ENCODE measurements around the gene LILRA1. TPM values are rescaled to one million over a fixed set of nuclear protein-coding genes. Genes with fewer than 3 reads are reported as not detected.
"Not testable (repeated sequence)": the region's sequence is repeated elsewhere in the genome, so short reads cannot be mapped to it uniquely, and the experiment has no call there.

The LILRA1 gene
- total RNA-seq, 1 donor from 2014 or later = 4.7 TPM

DNA sequence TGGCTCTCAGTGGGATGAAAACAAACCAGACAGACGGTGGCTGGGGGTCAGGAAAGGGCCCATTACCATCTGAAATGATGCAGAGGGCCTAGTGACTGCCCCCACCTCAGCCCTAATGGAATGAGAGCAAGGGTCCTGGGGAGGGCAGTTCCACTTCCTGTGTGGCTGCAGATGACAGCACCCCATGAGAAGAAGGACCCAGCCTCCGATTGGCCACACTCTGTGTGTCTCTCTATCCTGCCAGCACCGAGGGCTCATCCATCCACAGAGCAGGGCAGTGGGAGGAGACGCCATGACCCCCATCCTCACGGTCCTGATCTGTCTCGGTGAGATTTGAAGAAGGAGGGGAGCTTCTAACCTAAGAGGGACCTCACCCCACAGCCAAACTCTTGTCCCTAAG lies 37.4 kb downstream of the LILRA1 start:
- H3K27me3 ChIP-seq = peaks cover 8% of the 10 kb centered on the region
- DNase-seq = no peak
- intact Hi-C loops (cut with DNase I) = no loop called here
- peak overlapping the region; percentile 32 for H3K4me3 ChIP-seq
- no peaks in the 10 kb centered on the region for H3K36me3 ChIP-seq
- ATAC-seq = peak; percentile 55
- H3K4me1 ChIP-seq = no peaks in the 10 kb centered on the region
- no peak for TF ChIP-seq CTCF (IDR thresholded peaks at IDR 0.05)
- no peaks in the 10 kb centered on the region for H3K9me3 ChIP-seq
- no peak overlapping the region for H3K27ac ChIP-seq

GRCh38 chr19:54631489-54632337 lies 38.3 kb downstream of the LILRA1 start:
- intact Hi-C loops (cut with DNase I); DNase-seq; H3K36me3 ChIP-seq; H3K4me1 ChIP-seq; H3K27me3 ChIP-seq; H3K4me3 ChIP-seq; H3K27ac ChIP-seq; H3K9me3 ChIP-seq; ATAC-seq: not testable (repeated sequence)

- H3K27ac ChIP-seq; intact Hi-C loops (cut with DNase I); H3K4me3 ChIP-seq; H3K9me3 ChIP-seq; ATAC-seq; H3K36me3 ChIP-seq; H3K27me3 ChIP-seq; DNase-seq; H3K4me1 ChIP-seq: not testable (repeated sequence)
Measured at GRCh38 chr19:54632517-54632916, 39.1 kb downstream of the LILRA1 start.

DNA sequence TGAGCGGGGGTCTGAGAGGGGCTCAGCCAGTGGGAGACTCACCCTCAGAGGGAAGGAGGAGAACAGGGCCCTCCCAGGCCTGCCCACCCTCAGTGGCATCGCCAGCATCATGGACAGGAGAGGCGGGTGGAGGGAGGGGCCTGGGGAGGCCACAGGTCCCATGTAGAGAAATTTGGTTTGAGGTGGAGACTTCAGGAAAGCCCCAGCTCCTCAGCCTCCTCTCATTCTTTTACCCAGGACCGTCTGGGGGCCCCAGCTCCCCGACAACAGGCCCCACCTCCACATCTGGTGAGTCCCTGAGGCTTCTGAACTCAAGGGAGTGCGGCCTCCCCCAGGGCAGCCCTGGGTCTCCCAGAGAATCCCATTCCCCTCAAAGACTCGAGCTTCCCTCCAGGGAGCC lies 40.0 kb downstream of the LILRA1 start:
- H3K27ac ChIP-seq = no peak overlapping the region
- no peak for TF ChIP-seq CTCF (IDR thresholded peaks at IDR 0.05)
- intact Hi-C loops (cut with DNase I) = no loop called here
- peaks cover 8% of the 10 kb centered on the region for H3K27me3 ChIP-seq
- no peaks in the 10 kb centered on the region for H3K36me3 ChIP-seq
- H3K9me3 ChIP-seq = no peaks in the 10 kb centered on the region
- no peak overlapping the region for H3K4me3 ChIP-seq
- no peaks in the 10 kb centered on the region for H3K4me1 ChIP-seq
- ATAC-seq (no peak), DNase-seq (no peak)

DNA sequence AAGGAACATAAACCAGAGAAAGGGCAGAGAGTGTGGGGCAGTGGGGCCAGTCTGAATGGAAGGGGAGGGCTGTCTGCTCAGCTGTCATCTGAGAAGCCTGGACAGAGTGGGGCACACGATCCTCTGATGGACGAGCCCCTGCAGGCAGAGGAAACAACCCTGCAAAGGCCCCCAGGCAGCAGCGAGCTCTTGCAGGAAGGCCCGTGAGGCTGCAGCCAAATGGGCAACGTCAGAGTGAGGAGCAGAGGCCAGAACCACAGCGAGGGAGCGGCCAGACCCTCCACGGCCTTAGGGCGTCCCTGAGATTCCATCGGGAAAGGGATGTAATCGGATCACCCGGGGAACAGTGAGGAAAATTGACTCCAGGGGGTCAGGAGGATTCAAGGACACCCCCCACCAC lies 42.6 kb downstream of the LILRA1 start:
- H3K9me3 ChIP-seq; H3K27ac ChIP-seq; intact Hi-C loops (cut with DNase I); DNase-seq; H3K4me3 ChIP-seq; H3K4me1 ChIP-seq; H3K36me3 ChIP-seq; H3K27me3 ChIP-seq; ATAC-seq: not testable (repeated sequence)

DNA sequence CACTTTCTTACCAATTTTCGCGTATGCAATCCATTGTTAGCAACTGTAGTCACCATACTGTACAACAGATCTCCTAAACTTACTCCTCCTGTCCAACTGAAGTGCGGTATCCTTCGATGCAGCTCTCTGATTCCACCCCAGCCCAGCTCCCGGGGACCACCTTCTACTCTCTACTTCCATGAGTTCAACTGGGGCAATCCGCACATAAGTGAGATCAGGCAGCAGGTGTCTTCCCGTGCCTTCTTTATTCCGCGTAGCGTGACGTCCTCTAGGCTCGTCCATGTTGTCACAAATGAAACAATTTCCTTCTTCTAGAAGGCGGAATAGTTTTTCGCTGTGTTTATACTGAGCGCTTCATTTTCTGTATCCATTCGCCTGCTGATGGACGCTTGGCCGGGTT lies 45.3 kb downstream of the LILRA1 start:
- ATAC-seq (no peak), DNase-seq (no peak)
- Histone ChIP-seq H3K27ac (no peak overlapping the region), H3K4me1 (no peaks in the 10 kb centered on the region), H3K36me3 (no peaks in the 10 kb centered on the region), H3K9me3 (no peaks in the 10 kb centered on the region), H3K4me3 (no peak overlapping the region), H3K27me3 (no peaks in the 10 kb centered on the region)
- intact Hi-C loops (cut with DNase I) = no loop called here
- TF ChIP-seq CTCF (IDR thresholded peaks at IDR 0.05) = no peak

- H3K36me3 ChIP-seq; intact Hi-C loops (cut with DNase I); H3K9me3 ChIP-seq; H3K4me3 ChIP-seq; H3K4me1 ChIP-seq; H3K27ac ChIP-seq; H3K27me3 ChIP-seq: not testable (repeated sequence)
- DNase-seq = peak; percentile 61
- peak; percentile 59 for ATAC-seq
Measured at GRCh38 chr19:54642953-54643352, 49.5 kb downstream of the LILRA1 start.

DNA sequence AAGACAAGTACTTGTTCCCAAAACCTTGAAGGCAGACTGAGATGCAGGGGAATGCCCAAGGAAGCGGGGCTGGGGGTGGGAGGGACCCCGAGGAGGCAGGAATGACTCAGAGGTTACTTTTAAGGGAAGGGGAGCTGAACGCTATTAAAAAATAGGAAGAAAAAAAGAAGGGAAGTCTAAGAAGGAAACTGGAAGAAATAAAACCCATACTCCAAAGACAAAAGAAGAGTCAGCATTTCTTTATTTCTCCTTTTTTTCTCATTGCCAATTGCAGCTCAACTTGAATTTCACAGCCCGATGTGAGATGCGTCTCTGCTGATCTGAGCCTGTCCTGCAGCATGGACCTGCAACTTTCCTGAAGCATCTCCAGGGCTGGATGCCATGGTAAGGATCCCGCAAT lies 50.2 kb downstream of the LILRA1 start:
- H3K36me3 ChIP-seq; H3K9me3 ChIP-seq; H3K27me3 ChIP-seq; H3K4me1 ChIP-seq; H3K4me3 ChIP-seq; intact Hi-C loops (cut with DNase I); H3K27ac ChIP-seq: not testable (repeated sequence)
- ATAC-seq (peak; percentile 66), DNase-seq (peak; percentile 52)
